D341Med (cell line): ENCODE measurements around the gene NRDC.

Experiments
- DNase-seq: peaks from one replicate; pipeline ENCODE4 v3.0.0; 2012; ENCODE audit warnings: low spot score

Gene NRDC

GRCh38 chr1:51758310-51758709 lies 120.2 kb downstream of the NRDC start:
- DNase-seq: no peak

GRCh38 chr1:51756290-51756689 lies 122.2 kb downstream of the NRDC start:
- DNase-seq: no peak

GRCh38 chr1:51755437-51755836 lies 123.1 kb downstream of the NRDC start:
- no peak for DNase-seq

- no peak for DNase-seq
Observed at GRCh38 chr1:51754666-51755065, 123.9 kb downstream of the NRDC start.

- DNase-seq: no peak
Observed at GRCh38 chr1:51753969-51754368, 124.6 kb downstream of the NRDC start.

GRCh38 chr1:51752073-51752948 lies 126.2 kb downstream of the NRDC start:
- no peak for DNase-seq

- no peak for DNase-seq
Observed at GRCh38 chr1:51750729-51751128, 127.8 kb downstream of the NRDC start.

GRCh38 chr1:51750218-51750617 lies 128.3 kb downstream of the NRDC start:
- DNase-seq: no peak

- no peak for DNase-seq
Observed at GRCh38 chr1:51749151-51749550, 129.4 kb downstream of the NRDC start.

GRCh38 chr1:51745304-51745570 lies 133.3 kb downstream of the NRDC start:
- no peak for DNase-seq

GRCh38 chr1:51744506-51745303 lies 133.8 kb downstream of the NRDC start:
- DNase-seq: no peak

GRCh38 chr1:51741121-51741681 lies 137.3 kb downstream of the NRDC start:
- no peak for DNase-seq

- no peak for DNase-seq
Observed at GRCh38 chr1:51740652-51741051, 137.9 kb downstream of the NRDC start.
